Measurements from ENCODE around the gene KCNG4.

KCNG4 gene

DNA sequence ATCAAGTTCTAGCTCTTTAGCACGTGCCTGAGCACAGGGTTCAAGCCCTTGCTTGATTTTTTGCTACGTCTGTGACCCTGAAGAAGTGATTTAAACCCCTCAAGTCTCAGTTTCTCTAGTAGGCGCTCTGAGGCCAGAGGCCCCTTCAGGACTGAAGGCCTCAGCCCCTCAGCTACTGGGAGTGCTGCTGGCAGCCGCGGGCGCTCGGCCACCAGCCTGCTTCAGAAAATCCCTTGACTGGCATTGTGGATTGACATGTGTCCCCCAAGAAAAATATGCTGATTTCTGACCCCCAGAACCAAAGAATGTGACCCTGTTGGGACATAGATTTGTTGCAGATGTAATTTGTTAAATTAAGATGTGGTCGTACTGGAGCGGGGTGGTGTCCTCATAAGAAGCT, 34.7 kb upstream of the KCNG4 start:
- CTCF ChIA-PET: no interaction called here
- TF ChIP-seq HDGF (IDR thresholded peaks at IDR 0.05; ENCODE audit: borderline replicate concordance) (no peak), ARNT (IDR thresholded peaks at IDR 0.05) (no peak), ZNF384 (IDR thresholded peaks at IDR 0.05) (no peak), TARDBP (IDR thresholded peaks at IDR 0.05) (no peak), L3MBTL2 (conservative IDR thresholded peaks at IDR 0.05) (no peak), ELF4 (IDR thresholded peaks at IDR 0.05) (no peak), LEF1 (IDR thresholded peaks at IDR 0.05; ENCODE audit: borderline replicate concordance) (no peak), FOXM1 (IDR thresholded peaks at IDR 0.05; ENCODE audit: borderline replicate concordance) (no peak), SP1 (IDR thresholded peaks at IDR 0.05) (no peak), FOXK2 (IDR thresholded peaks at IDR 0.05) (no peak), CTBP1 (IDR thresholded peaks at IDR 0.05; ENCODE audit: borderline replicate concordance) (no peak), NFRKB (IDR thresholded peaks at IDR 0.05) (no peak), BHLHE40 (IDR thresholded peaks at IDR 0.05; ENCODE audit: borderline replicate concordance) (no peak), FOXA1 (IDR thresholded peaks at IDR 0.05) (no peak), SUZ12 (IDR thresholded peaks at IDR 0.05) (no peak)
- TF ChIP-seq, protein P1, sequence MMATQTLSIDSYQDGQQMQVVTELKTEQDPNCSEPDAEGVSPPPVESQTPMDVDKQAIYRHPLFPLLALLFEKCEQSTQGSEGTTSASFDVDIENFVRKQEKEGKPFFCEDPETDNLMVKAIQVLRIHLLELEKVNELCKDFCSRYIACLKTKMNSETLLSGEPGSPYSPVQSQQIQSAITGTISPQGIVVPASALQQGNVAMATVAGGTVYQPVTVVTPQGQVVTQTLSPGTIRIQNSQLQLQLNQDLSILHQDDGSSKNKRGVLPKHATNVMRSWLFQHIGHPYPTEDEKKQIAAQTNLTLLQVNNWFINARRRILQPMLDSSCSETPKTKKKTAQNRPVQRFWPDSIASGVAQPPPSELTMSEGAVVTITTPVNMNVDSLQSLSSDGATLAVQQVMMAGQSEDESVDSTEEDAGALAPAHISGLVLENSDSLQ (IDR thresholded peaks at IDR 0.05): no peak
- POLR2A ChIA-PET: no interaction called here
- DNase-seq (ENCODE audit: extremely low spot score): no peak

DNA sequence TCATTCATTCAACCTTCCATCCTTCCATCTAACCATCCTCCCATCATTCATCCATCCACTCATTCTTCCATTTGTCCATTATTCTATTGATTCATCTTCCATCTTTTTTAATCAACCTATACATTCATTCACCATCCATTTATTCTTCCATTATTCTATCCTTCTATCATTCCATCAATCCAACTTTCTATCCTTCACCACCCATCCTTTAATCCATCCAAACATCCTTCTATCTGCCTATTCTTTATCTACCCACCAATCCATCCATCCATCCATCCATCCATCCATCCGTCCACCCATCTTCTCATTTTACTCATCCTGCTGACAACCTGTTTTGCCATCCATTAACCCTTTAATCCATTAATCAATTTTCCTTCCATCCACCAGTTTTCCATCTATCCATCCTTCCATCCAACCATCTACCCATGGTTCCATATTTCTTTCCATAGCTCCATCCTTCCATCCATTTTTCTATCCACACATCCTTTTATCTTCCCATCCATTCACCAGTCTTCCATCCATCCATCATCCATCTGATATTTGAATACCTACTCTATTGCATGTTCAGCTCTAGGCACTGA, 33.0 kb upstream of the KCNG4 start:
- no peak for DNase-seq (ENCODE audit: extremely low spot score)
- POLR2A ChIA-PET: no interaction called here
- CTCF ChIA-PET: no interaction called here
- TF ChIP-seq, protein P1 (IDR thresholded peaks at IDR 0.05): no peak
- TF ChIP-seq LEF1 (IDR thresholded peaks at IDR 0.05; ENCODE audit: borderline replicate concordance): no peak
- no peak for TF ChIP-seq L3MBTL2 (conservative IDR thresholded peaks at IDR 0.05)
- TF ChIP-seq FOXA1 (IDR thresholded peaks at IDR 0.05): no peak
- TF ChIP-seq CTBP1 (IDR thresholded peaks at IDR 0.05; ENCODE audit: borderline replicate concordance): no peak
- no peak for TF ChIP-seq FOXM1 (IDR thresholded peaks at IDR 0.05; ENCODE audit: borderline replicate concordance)
- no peak for TF ChIP-seq NFRKB (IDR thresholded peaks at IDR 0.05)
- no peak for TF ChIP-seq ARNT (IDR thresholded peaks at IDR 0.05)
- TF ChIP-seq TARDBP (IDR thresholded peaks at IDR 0.05): no peak
- TF ChIP-seq FOXK2 (IDR thresholded peaks at IDR 0.05): no peak
- no peak for TF ChIP-seq ZNF384 (IDR thresholded peaks at IDR 0.05)
- no peak for TF ChIP-seq SUZ12 (IDR thresholded peaks at IDR 0.05)
- TF ChIP-seq ELF4 (IDR thresholded peaks at IDR 0.05): no peak
- TF ChIP-seq HDGF (IDR thresholded peaks at IDR 0.05; ENCODE audit: borderline replicate concordance): no peak
- TF ChIP-seq SP1 (IDR thresholded peaks at IDR 0.05): no peak
- no peak for TF ChIP-seq BHLHE40 (IDR thresholded peaks at IDR 0.05; ENCODE audit: borderline replicate concordance)

DNA sequence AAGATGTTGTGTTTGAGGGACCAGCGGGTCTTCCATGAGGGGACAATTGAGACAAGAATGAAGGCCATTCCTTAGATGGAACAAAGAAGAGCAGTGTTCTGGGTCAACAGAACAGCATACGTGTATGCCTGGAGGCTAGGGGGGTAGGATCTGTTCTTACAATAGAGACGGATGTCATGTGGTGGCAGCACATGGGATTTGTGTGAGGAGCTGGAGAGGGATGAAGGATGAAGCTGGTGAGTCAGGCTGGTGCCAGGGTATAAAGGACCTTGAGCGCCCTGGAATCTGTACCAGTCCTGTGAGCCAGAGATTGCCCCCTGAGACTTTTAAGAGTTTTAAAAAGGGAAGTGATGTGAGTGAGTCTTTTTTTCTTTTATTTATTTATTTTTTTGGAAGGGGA, 32.1 kb upstream of the KCNG4 start:
- TF ChIP-seq, protein P1 (IDR thresholded peaks at IDR 0.05): no peak
- TF ChIP-seq SUZ12 (IDR thresholded peaks at IDR 0.05): no peak
- TF ChIP-seq NFRKB (IDR thresholded peaks at IDR 0.05): no peak
- no peak for TF ChIP-seq L3MBTL2 (conservative IDR thresholded peaks at IDR 0.05)
- no peak for TF ChIP-seq CTBP1 (IDR thresholded peaks at IDR 0.05; ENCODE audit: borderline replicate concordance)
- TF ChIP-seq ZNF384 (IDR thresholded peaks at IDR 0.05): no peak
- TF ChIP-seq HDGF (IDR thresholded peaks at IDR 0.05; ENCODE audit: borderline replicate concordance): no peak
- no peak for TF ChIP-seq ELF4 (IDR thresholded peaks at IDR 0.05)
- TF ChIP-seq SP1 (IDR thresholded peaks at IDR 0.05): no peak
- no peak for DNase-seq (ENCODE audit: extremely low spot score)
- ChIA-PET POLR2A (no interaction called here), CTCF (interaction anchor here (1.0 kb wide), 1 partner anchor 36 kb away, joined by 3 read pairs; no protein-coding TSS in a partner anchor)

DNA sequence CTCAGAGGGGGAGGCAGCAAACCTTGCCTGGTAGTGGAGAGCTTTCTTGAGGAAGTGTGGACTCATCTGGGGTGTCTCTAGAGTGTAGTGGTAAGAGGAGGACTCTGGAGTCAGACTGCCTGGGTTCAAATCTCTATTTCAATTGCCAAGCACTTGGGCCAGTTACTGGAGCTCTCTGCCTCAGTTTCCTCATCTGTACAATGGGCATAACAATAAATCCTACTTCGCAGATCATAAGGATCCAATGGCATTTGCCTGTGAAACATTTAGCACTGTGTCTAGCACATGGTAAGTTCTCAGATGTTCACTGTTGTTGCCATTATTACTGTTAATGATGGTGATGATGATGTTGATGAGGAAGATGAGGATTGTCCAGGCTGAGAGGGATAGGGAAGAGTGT, 31.2 kb upstream of the KCNG4 start:
- CTCF ChIA-PET: interaction anchor here (0.6 to 1.0 kb wide), 2 partner anchors 37 to 719 kb away, joined by 3 read pairs; no protein-coding TSS in a partner anchor

DNA sequence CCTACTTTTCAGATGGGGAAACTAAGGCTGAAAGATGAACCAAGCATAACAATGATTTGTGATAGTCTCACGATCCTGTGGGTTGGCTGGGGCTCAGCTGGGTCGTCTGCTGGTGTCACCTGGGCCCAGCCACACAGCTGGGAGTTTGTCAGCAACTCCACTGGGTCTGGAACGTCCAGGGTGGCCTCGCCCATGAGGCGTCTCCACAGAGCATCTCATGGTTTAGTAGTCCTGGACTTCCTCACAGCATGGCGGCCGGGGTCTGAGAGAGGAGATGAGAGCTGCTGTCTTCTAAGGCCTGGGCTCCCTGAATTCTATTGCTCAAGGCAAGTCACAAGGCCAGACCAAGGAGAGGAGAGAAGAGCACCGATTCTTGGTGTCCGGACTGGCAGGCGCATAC, 30.7 kb upstream of the KCNG4 start:
- CTCF ChIA-PET: no interaction called here

More for the DNA sequence above, 31.2 kb upstream of the KCNG4 start:
- DNase-seq (ENCODE audit: extremely low spot score): no peak
- TF ChIP-seq FOXK2 (IDR thresholded peaks at IDR 0.05) (no peak), HDGF (IDR thresholded peaks at IDR 0.05; ENCODE audit: borderline replicate concordance) (no peak), SP1 (IDR thresholded peaks at IDR 0.05) (no peak), FOXM1 (IDR thresholded peaks at IDR 0.05; ENCODE audit: borderline replicate concordance) (no peak), LEF1 (IDR thresholded peaks at IDR 0.05; ENCODE audit: borderline replicate concordance) (no peak), CTBP1 (IDR thresholded peaks at IDR 0.05; ENCODE audit: borderline replicate concordance) (no peak), BHLHE40 (IDR thresholded peaks at IDR 0.05; ENCODE audit: borderline replicate concordance) (no peak), ELF4 (IDR thresholded peaks at IDR 0.05) (no peak), FOXA1 (IDR thresholded peaks at IDR 0.05) (no peak), TARDBP (IDR thresholded peaks at IDR 0.05) (no peak), NFRKB (IDR thresholded peaks at IDR 0.05) (no peak), ZNF384 (IDR thresholded peaks at IDR 0.05) (no peak), ARNT (IDR thresholded peaks at IDR 0.05) (no peak), SUZ12 (IDR thresholded peaks at IDR 0.05) (no peak), L3MBTL2 (conservative IDR thresholded peaks at IDR 0.05) (no peak)
- TF ChIP-seq, protein P1 (IDR thresholded peaks at IDR 0.05): no peak
- POLR2A ChIA-PET: no interaction called here

More for the DNA sequence above, 30.7 kb upstream of the KCNG4 start:
- DNase-seq (ENCODE audit: extremely low spot score): no peak
- TF ChIP-seq HDGF (IDR thresholded peaks at IDR 0.05; ENCODE audit: borderline replicate concordance) (no peak), L3MBTL2 (conservative IDR thresholded peaks at IDR 0.05) (no peak), LEF1 (IDR thresholded peaks at IDR 0.05; ENCODE audit: borderline replicate concordance) (no peak), ARNT (IDR thresholded peaks at IDR 0.05) (no peak)
- POLR2A ChIA-PET: no interaction called here

All from HEK293T (cell line).